Neural progenitor cell (in vitro differentiated cells): Measurements from ENCODE around the gene GIMAP1. TPM values are rescaled to one million over a fixed set of nuclear protein-coding genes. Genes with fewer than 3 reads are reported as not detected.

Experiments used
- DNase-seq: peaks from one replicate; pipeline ENCODE4 v3.0.0-alpha.2; 2016; ENCODE audit warnings: low spot score
- H2AFZ ChIP-seq: fragments of 200-600 bp; sonication (generic); replicated peaks from 2 replicates; pipeline ENCODE4 v1.6.1; 2016; ENCODE audit warnings: antibody characterized with exemption
- H3F3A ChIP-seq: fragments of 200-600 bp; sonication (generic); 2 replicates; pipeline ENCODE4 v1.6.1; 2016; ENCODE audit warnings: antibody characterized with exemption, low read depth
- H3K27ac ChIP-seq: fragments of 200-600 bp; sonication (generic); 2 replicates; pipeline ENCODE4 v1.5.1; 2016; ENCODE audit warnings: mild to moderate bottlenecking
- H3K27me3 ChIP-seq: fragments of 200-600 bp; sonication (generic); 2 replicates; pipeline ENCODE4 v1.6.1; 2016; ENCODE audit warnings: mild to moderate bottlenecking, moderate library complexity
- H3K36me3 ChIP-seq: fragments of 200-600 bp; sonication (generic); 2 replicates; pipeline ENCODE4 v1.5.1; 2016
- H3K4me1 ChIP-seq: fragments of 200-600 bp; sonication (generic); 2 replicates; pipeline ENCODE4 v1.6.1; 2016; ENCODE audit warnings: mixed run types
- H3K4me2 ChIP-seq: fragments of 200-600 bp; sonication (generic); 2 replicates; pipeline ENCODE4 v1.6.1; 2016
- H3K4me3 ChIP-seq: fragments of 200-600 bp; sonication (generic); 2 replicates; pipeline ENCODE4 v1.5.1; 2016
- H3K79me2 ChIP-seq: fragments of 200-600 bp; sonication (generic); 2 replicates; pipeline ENCODE4 v1.6.1; 2016; ENCODE audit warnings: low read depth
- H3K9ac ChIP-seq: fragments of 200-600 bp; sonication (generic); 2 replicates; pipeline ENCODE4 v1.6.1; 2016
- H3K9me3 ChIP-seq: fragments of 200-600 bp; sonication (generic); 2 replicates; pipeline ENCODE4 v1.5.1; 2016; ENCODE audit warnings: low read depth
- H4K20me1 ChIP-seq: fragments of 200-600 bp; sonication (generic); 2 replicates; pipeline ENCODE4 v1.6.1; 2016; ENCODE audit warnings: low read depth
- H3K27ac Mint-ChIP-seq: 3 replicates; pipeline ENCODE4 v1.8.0; 2021; ENCODE audit warnings: mixed read lengths
- H3K27me3 Mint-ChIP-seq: 2 replicates; pipeline ENCODE4 v1.8.0; 2022; ENCODE audit warnings: low read depth, mild to moderate bottlenecking, inconsistent platforms, moderate library complexity, mixed read lengths; ENCODE audit not compliant: insufficient read depth
- H3K36me3 Mint-ChIP-seq: 3 replicates; pipeline ENCODE4 v1.8.0; 2021; ENCODE audit warnings: mixed read lengths
- H3K4me1 Mint-ChIP-seq: 3 replicates; pipeline ENCODE4 v1.8.0; 2021; ENCODE audit warnings: mixed read lengths
- H3K4me3 Mint-ChIP-seq: 3 replicates; pipeline ENCODE4 v1.8.0; 2021; ENCODE audit warnings: mild to moderate bottlenecking, moderate library complexity, mixed read lengths
- H3K9me3 Mint-ChIP-seq: 3 replicates; pipeline ENCODE4 v1.8.0; 2020; ENCODE audit warnings: mixed read lengths
- CTCF ChIP-seq: fragments of 200-600 bp; sonication (generic); IDR thresholded peaks from 2 replicates; pipeline ENCODE4 v1.5.1; 2017; ENCODE audit warnings: antibody characterized with exemption, mild to moderate bottlenecking
- EZH2 ChIP-seq: fragments of 200-600 bp; sonication (generic); IDR thresholded peaks from 2 replicates; pipeline ENCODE4 v1.6.1; 2017; ENCODE audit warnings: antibody characterized with exemption, mild to moderate bottlenecking, moderate library complexity
- EZH2phosphoT487 ChIP-seq: fragments of 200-600 bp; sonication (generic); IDR thresholded peaks from 2 replicates; pipeline ENCODE4 v1.6.1; 2017; ENCODE audit warnings: antibody characterized with exemption
- total RNA-seq: library from RNA; depleted of rRNA; stranded (reverse); fragments of >200 nt; gene quantifications from 2 replicates; pipeline ENCODE4 v1.2.3, GENCODE V29; 2015; ENCODE audit warnings: low replicate concordance

GIMAP1 gene
- total RNA-seq, 1 donor from 2014 or later: not detected

- peaks cover 8% of the 10 kb centered on the region for H3K4me1 Mint-ChIP-seq
- no peak overlapping the region for H3K4me3 Mint-ChIP-seq
- peaks cover 5% of the 10 kb centered on the region for H3K9me3 Mint-ChIP-seq
- H3K4me1 ChIP-seq: no peaks in the 10 kb centered on the region
- no peak overlapping the region for H3K4me2 ChIP-seq
- TF ChIP-seq EZH2phosphoT487 (no peak), CTCF (no peak), EZH2 (no peak)
- H3K27ac ChIP-seq: no peak overlapping the region
- DNase-seq: no peak
- no peaks in the 10 kb centered on the region for H4K20me1 ChIP-seq
- H3K27ac Mint-ChIP-seq: no peak overlapping the region
- no peak overlapping the region for H2AFZ ChIP-seq
- no peaks in the 10 kb centered on the region for H3K36me3 Mint-ChIP-seq
- H3K36me3 ChIP-seq: no peaks in the 10 kb centered on the region
- H3K9ac ChIP-seq: no peak overlapping the region
- H3F3A ChIP-seq: no peaks in the 10 kb centered on the region
- H3K9me3 ChIP-seq: no peaks in the 10 kb centered on the region
- no peaks in the 10 kb centered on the region for H3K79me2 ChIP-seq
- peaks cover 100% of the 10 kb centered on the region for H3K27me3 ChIP-seq
- H3K27me3 Mint-ChIP-seq: peaks cover 11% of the 10 kb centered on the region
- H3K4me3 ChIP-seq: no peak overlapping the region
These were observed 27.7 kb downstream of the GIMAP1 start for GRCh38 chr7:150744041-150744656.

- Mint-ChIP-seq H3K4me1 (peaks cover 8% of the 10 kb centered on the region), H3K36me3 (no peaks in the 10 kb centered on the region), H3K27me3 (peaks cover 11% of the 10 kb centered on the region), H3K9me3 (peaks cover 5% of the 10 kb centered on the region), H3K4me3 (no peak overlapping the region), H3K27ac (no peak overlapping the region)
- H3K9ac ChIP-seq: no peak overlapping the region
- H3K36me3 ChIP-seq: no peaks in the 10 kb centered on the region
- DNase-seq: no peak
- no peak for TF ChIP-seq CTCF
- no peak for TF ChIP-seq EZH2phosphoT487
- TF ChIP-seq EZH2: no peak
- H3K4me1 ChIP-seq: no peaks in the 10 kb centered on the region
- no peaks in the 10 kb centered on the region for H3F3A ChIP-seq
- no peak overlapping the region for H2AFZ ChIP-seq
- H3K27me3 ChIP-seq: peaks cover 100% of the 10 kb centered on the region
- H4K20me1 ChIP-seq: no peaks in the 10 kb centered on the region
- no peak overlapping the region for H3K4me2 ChIP-seq
- H3K9me3 ChIP-seq: no peaks in the 10 kb centered on the region
- H3K27ac ChIP-seq: no peak overlapping the region
- no peaks in the 10 kb centered on the region for H3K79me2 ChIP-seq
- no peak overlapping the region for H3K4me3 ChIP-seq
These were observed 28.7 kb downstream of the GIMAP1 start for GRCh38 chr7:150745086-150745485.

- Histone ChIP-seq H2AFZ (no peak overlapping the region), H3K79me2 (no peaks in the 10 kb centered on the region), H3K9me3 (no peaks in the 10 kb centered on the region), H3K4me1 (no peaks in the 10 kb centered on the region), H3K27me3 (peaks cover 100% of the 10 kb centered on the region), H3F3A (no peaks in the 10 kb centered on the region), H3K9ac (no peak overlapping the region), H3K36me3 (no peaks in the 10 kb centered on the region), H3K4me2 (no peak overlapping the region), H4K20me1 (no peaks in the 10 kb centered on the region), H3K4me3 (no peak overlapping the region), H3K27ac (no peak overlapping the region)
- no peak for TF ChIP-seq EZH2
- no peak for TF ChIP-seq EZH2phosphoT487
- no peak for TF ChIP-seq CTCF
- Mint-ChIP-seq H3K27me3 (peaks cover 11% of the 10 kb centered on the region), H3K36me3 (no peaks in the 10 kb centered on the region), H3K4me3 (no peak overlapping the region), H3K9me3 (peaks cover 5% of the 10 kb centered on the region), H3K4me1 (peaks cover 8% of the 10 kb centered on the region), H3K27ac (no peak overlapping the region)
- no peak for DNase-seq
These were observed 29.5 kb downstream of the GIMAP1 start for GRCh38 chr7:150745876-150746275.
